ENCODE measurements around the gene IFFO2. TPM values are rescaled to one million over a fixed set of nuclear protein-coding genes. Genes with fewer than 3 reads are reported as not detected.
A peak's percentile ranks its signal among the peaks of the same experiment; 100 is the strongest.

Gene IFFO2
- total RNA-seq, 1 experiment from 2014 or later, result 15.6 TPM

GRCh38 chr1:18955131-18955440, 1.4 kb downstream of the IFFO2 start:
- DNase-seq (ENCODE audit: low read depth, low spot score), result no peak
- no peak for ATAC-seq
- peak overlapping the region; percentile 68 for H3K9ac ChIP-seq (ENCODE audit: low read length)
- POLR2A ChIA-PET, result interaction anchor here (1.4 kb wide), 1 partner anchor 12 kb away, joined by 3 read pairs; no protein-coding TSS in a partner anchor
- TF ChIP-seq SP1 (IDR thresholded peaks at IDR 0.05; ENCODE audit: low read depth), result no peak
- no peak for TF ChIP-seq CTCF (IDR thresholded peaks at IDR 0.05 in 2 of 3, conservative IDR thresholded peaks at IDR 0.05 in 1 of 3; ENCODE audit: borderline replicate concordance in 1 of 3, insufficient read depth in 1 of 3, low read depth in 2 of 3, low read length in 2 of 3)
- no peak for TF ChIP-seq MAX (IDR thresholded peaks at IDR 0.05)
- no peak for TF ChIP-seq POLR2AphosphoS5 (IDR thresholded peaks at IDR 0.05; ENCODE audit: low read depth, low read length)
- TF ChIP-seq CBX3 (IDR thresholded peaks at IDR 0.05; ENCODE audit: low read depth), result no peak
- no peak for TF ChIP-seq ATF3 (IDR thresholded peaks at IDR 0.05)
- no peak for TF ChIP-seq ZNF274 (IDR thresholded peaks at IDR 0.05; ENCODE audit: low read depth, low read length)
- TF ChIP-seq RAD21 (IDR thresholded peaks at IDR 0.05; ENCODE audit: low read depth), result no peak
- H3K27ac ChIP-seq (ENCODE audit: low read depth, low read length), result peak overlapping the region; percentile 70; the same call in 1 of the 2 replicates
- RAD21 ChIA-PET (ENCODE audit: low non-redundant PET in 1 of 2, low total read pairs in 2 of 2, uncharacterized antibody in 2 of 2, unreplicated experiment in 2 of 2), result no interaction called here
- intact Hi-C loops (cut with micrococcal nuclease), result loop anchor here (5.0 kb wide), 1 partner anchor 43 kb away; no protein-coding TSS in a partner anchor
- H4K20me1 ChIP-seq (ENCODE audit: insufficient read depth), result no peaks in the 10 kb centered on the region; the same call in 1 of the 2 replicates
- H3K36me3 ChIP-seq (ENCODE audit: control insufficient read depth in 1 of 2, insufficient read depth in 2 of 2, low read length in 2 of 2), result peaks cover 0 to 10% of the 10 kb centered on the region in 2 experiments; a peak in 1 of 4 replicates
- CTCF ChIA-PET, result interaction anchor here (2.6 kb wide), 1 partner anchor 42 kb away, joined by 20 read pairs; no protein-coding TSS in a partner anchor
- peak overlapping the region; percentile 63 to 75 for H3K4me3 ChIP-seq (replicated peaks in 1 of 2; ENCODE audit: low read depth in 1 of 2, low read length in 2 of 2)
- H3K79me2 ChIP-seq (ENCODE audit: insufficient read depth, low read length), result peaks cover 56% of the 10 kb centered on the region
- H3K4me1 ChIP-seq (ENCODE audit: control insufficient read depth in 1 of 2, insufficient read depth in 2 of 2, low read length in 2 of 2), result peaks cover 3 to 23% of the 10 kb centered on the region in 2 experiments; a peak in 3 of 4 replicates
- H3K27me3 ChIP-seq (ENCODE audit: insufficient read depth, low read length), result no peaks in the 10 kb centered on the region
- H3K9me2 ChIP-seq (ENCODE audit: insufficient read depth), result no peaks in the 10 kb centered on the region
- H3K9me3 ChIP-seq (ENCODE audit: control insufficient read depth in 1 of 2, insufficient read depth in 1 of 2, low read depth in 1 of 2, low read length in 2 of 2), result no peaks in the 10 kb centered on the region
- peak overlapping the region; percentile 96 for H3K4me2 ChIP-seq (ENCODE audit: low read length)
- BruUV-seq (replicated peaks), result TSS peak; percentile 47
- no peak overlapping the region for H2AFZ ChIP-seq (ENCODE audit: low read depth, low read length, poor library complexity, severe bottlenecking)
